Fibroblast of skin of scalp (primary cell): Measurements from ENCODE around the gene KRTAP2-2.

ENCODE experiments used
- DNase-seq: peaks from one replicate; pipeline ENCODE4 v3.0.0-alpha.2; 2013

Gene KRTAP2-2

DNA sequence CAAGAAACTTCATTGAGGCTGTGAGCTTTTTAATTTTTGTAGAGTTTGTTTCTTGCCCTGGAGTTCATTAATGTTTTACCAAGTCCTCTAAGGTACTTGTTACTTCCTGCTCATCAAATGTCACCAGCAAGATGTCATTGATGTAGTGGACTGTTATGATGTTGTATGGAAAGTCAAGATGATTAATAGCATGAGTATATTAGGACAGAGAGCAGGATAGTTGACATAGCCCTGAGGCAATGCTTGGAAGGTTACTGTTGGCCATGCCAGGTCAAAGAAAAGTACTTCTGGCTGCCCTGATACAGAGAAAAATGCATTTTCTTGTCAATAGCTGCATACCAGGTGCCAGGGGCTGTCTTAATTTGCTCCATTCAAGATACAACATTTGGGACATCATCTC, 34.7 kb downstream of the KRTAP2-2 start:
- no peak for DNase-seq

DNA sequence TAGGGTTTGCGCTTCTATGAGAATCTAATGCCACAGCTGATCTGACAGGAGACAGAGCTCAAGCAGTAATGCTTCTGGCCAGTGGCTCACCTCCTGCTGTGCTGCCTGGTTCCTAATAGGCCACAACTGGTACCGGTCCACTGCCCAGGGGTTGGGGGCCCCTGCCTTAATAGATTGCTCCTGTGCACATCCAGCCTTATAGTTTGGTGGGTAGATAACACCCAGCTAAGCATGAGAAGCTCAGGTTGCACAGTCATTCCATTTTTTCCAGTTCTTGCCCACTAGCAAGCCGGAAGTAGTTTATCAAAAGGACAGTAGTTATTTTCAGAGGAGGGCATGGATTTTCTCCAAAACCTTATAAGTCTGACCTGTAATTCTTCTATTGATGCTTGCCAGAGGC, 35.6 kb downstream of the KRTAP2-2 start:
- DNase-seq: no peak

DNA sequence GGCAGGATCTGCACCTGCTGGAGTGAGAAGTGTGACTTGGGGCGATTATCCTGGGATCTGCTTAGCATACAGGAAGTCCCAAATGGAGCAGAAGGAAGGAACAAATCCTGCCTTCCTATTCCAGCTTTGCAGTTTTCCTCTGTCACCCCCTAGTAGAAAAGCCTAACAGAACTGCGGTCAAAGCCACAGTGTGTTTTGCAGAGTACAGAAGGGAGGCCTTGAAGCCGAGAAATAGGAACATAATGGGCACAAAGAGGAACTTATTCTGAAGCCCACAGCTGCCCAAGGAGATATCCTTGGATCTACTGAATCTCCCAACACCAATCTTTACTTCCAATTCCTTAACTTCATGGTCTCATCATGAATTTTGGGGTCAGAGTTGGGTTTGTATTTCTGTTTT, 36.5 kb downstream of the KRTAP2-2 start:
- no peak for DNase-seq

GRCh38 chr17:41016578-41017215, 38.3 kb downstream of the KRTAP2-2 start:
- no peak for DNase-seq

DNA sequence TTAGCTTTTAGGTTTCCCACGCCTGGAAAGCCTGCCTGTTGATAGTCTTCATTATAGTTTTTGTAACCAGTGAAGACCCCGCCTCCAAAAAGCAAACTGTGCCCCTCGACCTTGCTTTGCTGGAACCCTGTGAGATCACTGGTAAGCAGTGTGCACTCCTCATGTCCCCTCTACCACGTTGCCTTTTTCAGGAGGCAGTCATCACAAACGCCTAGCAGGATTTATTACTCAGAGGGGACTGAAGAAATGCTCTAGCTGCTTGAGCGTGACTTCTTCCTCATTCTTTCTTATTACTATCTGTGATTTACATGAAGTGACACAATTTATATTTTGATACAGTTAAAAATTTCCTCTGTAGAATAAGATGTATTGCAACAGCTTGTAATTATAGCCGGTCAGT, 39.6 kb downstream of the KRTAP2-2 start:
- no peak for DNase-seq

DNA sequence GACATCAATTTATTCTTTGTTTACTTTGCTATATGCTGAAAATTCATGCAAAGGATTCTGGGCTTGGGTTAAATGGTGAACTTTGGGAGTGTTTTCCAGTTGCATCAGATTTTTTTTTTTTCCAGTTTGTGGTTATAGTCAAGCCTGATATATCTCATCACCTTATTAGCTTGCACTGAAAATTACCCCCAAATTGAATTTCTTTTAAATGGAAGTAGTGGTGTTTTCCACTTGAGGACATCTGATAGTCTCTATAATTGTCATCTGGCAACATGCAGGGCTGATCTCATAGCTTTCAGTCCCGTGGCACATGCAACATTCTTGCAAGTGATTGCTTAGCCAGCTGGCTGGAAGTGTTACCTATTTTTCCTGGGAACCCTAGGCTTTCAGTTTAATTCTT, 41.4 kb downstream of the KRTAP2-2 start:
- DNase-seq: peak; percentile 69

DNA sequence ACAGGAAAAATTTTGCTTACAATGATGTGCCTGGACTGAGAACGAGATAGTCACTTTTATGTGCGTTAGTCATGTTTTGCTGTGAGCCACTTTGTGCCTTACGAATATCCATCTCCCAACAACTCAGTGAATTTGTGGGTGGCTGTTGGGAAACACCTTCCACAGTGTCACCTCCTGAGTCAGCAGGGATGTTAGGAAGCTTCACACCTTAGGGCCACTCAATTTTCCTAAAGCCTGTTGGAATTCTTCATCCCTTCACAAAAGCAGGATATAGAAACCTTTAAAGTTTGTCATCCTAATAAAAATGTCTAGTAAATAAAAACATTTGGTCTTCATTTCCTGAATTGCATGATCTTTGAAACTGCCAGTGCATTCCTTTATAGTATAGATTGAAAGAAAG, 41.8 kb downstream of the KRTAP2-2 start:
- DNase-seq: no peak

DNA sequence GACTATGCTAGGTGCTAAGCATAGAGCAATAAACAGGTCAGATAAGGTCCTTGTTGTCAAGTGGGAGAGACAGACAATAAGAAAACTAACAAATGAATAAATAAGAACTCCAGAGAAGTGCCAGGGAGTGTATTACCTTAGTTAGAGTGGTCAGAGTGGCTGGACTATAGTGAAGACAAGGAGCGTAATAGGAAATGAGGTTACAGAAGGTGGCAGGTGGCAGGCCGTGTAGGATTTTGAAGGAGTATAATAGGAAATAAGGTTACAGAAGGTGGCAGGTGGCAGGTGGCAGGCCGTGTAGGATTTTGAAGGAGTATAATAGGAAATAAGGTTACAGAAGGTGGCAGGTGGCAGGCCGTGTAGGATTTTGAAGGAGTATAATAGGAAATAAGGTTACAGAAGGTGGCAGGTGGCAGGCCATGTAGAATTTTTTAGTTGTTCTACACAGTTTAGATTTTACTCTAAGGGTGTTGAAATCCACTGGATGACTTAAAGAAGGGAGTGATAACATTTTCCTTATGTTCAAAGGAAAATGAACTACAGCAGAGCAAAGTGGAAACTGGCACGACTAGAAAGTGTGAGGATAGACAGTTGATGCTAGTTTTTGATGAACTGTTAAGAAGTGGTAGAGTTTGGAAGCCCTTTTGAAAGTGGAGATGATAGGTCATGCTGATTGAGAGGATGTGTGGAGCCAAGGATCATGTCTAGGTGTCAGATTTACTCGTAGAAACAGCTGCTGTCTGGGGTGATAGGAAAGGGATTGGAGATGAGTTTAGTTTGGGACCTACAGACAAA, 42.5 kb downstream of the KRTAP2-2 start:
- no peak for DNase-seq

GRCh38 chr17:41010441-41010840, 44.6 kb downstream of the KRTAP2-2 start:
- DNase-seq: no peak

GRCh38 chr17:41009936-41010335, 45.1 kb downstream of the KRTAP2-2 start:
- no peak for DNase-seq

- no peak for DNase-seq
These were observed 45.7 kb downstream of the KRTAP2-2 start for GRCh38 chr17:41009301-41009760.

DNA sequence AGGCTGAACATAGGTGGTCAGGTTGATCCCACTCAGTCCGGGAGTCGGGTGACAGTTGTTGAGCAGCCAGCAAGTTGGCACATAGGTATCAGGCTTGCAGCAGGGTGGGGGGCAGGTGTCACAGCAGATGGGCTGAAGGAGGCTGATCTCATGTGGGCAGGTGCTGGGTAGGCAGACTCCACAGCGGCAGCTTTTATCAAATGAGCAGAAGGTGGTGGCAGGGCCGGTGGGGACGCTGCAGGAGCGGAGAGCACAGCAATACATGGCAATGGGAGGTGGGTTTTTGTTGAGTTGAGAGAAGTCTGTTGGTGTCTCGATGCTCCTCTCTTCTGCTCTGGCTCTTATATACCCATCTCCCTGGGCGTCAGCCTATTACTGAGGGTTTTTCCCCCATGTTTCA, 46.2 kb downstream of the KRTAP2-2 start, which contains the start of gene KRTAP3-1:
TSS of gene KRTAP3-1 (minus strand) at position 318 of the 400 bp plus-strand sequence. CDS start at position 264, 54 bp downstream.
- no peak for DNase-seq
